ENCODE measurements around the gene EFNA4. TPM values are rescaled to one million over a fixed set of nuclear protein-coding genes. Genes with fewer than 3 reads are reported as not detected.

EFNA4 gene
- total RNA-seq, 1 experiment from 2014 or later, result 11.8 TPM

GRCh38 chr1:155105604-155106011, 42.1 kb downstream of the EFNA4 start:
- no peak overlapping the region for H2BK5ac ChIP-seq (ENCODE audit: insufficient read length, low read length)
- Mint-ChIP-seq H3K4me1 (no peaks in the 10 kb centered on the region), H3K4me3 (no peak overlapping the region), H3K36me3 (ENCODE audit: insufficient read depth in 1 of 3, low read depth in 3 of 3) (no peaks in the 10 kb centered on the region), H3K27ac (no peak overlapping the region), H3K9me3 (no peaks in the 10 kb centered on the region), H3K27me3 (ENCODE audit: low read depth) (peaks cover 53% of the 10 kb centered on the region)
- no peak overlapping the region for H2BK120ac ChIP-seq (ENCODE audit: low read depth, low read length, poor library complexity, severe bottlenecking)
- H3K23me2 ChIP-seq (ENCODE audit: insufficient read length, low read depth, low read length, poor library complexity, severe bottlenecking), result no peaks in the 10 kb centered on the region
- TF ChIP-seq CTCF (conservative IDR thresholded peaks at IDR 0.05), result no peak
- H4K5ac ChIP-seq (ENCODE audit: insufficient read length, low read depth, low read length), result no peak overlapping the region
- no peak overlapping the region for H3K27ac ChIP-seq (ENCODE audit: insufficient read length, low read depth, low read length)
- H4K91ac ChIP-seq (ENCODE audit: insufficient read length, low read depth, low read length), result no peak overlapping the region
- no peak overlapping the region for H2AK5ac ChIP-seq (ENCODE audit: insufficient read length, low read length)
- no peak overlapping the region for H2BK15ac ChIP-seq (ENCODE audit: low read depth, low read length)
- no peak overlapping the region for H3K56ac ChIP-seq (ENCODE audit: insufficient read length, low read depth, low read length)
- no peak overlapping the region for H4K8ac ChIP-seq (replicated peaks; ENCODE audit: insufficient read length, low read depth, low read length)
- H3K9me3 ChIP-seq (ENCODE audit: control insufficient read depth, low read depth, low read length), result no peaks in the 10 kb centered on the region
- H2AFZ ChIP-seq (ENCODE audit: low read length), result no peak overlapping the region
- H3K27me3 ChIP-seq (ENCODE audit: insufficient read depth, low read length), result no peaks in the 10 kb centered on the region
- H3K4ac ChIP-seq (ENCODE audit: low read depth, low read length), result no peak overlapping the region
- no peak overlapping the region for H2BK20ac ChIP-seq (ENCODE audit: low read depth, low read length, poor library complexity, severe bottlenecking)
- H3K14ac ChIP-seq (ENCODE audit: insufficient read depth, low read length), result no peak overlapping the region
- no peaks in the 10 kb centered on the region for H3K79me1 ChIP-seq (ENCODE audit: insufficient read depth, low read depth, low read length, poor library complexity, severe bottlenecking)
- H3K4me1 ChIP-seq (ENCODE audit: insufficient read depth, low read length), result no peaks in the 10 kb centered on the region
- no peak for DNase-seq
- no CpG with 5 or more reads among the region's 7 CpGs for WGBS (ENCODE audit: extremely low coverage, insufficient read length, low lambda C conversion rate)
- H4K20me1 ChIP-seq (ENCODE audit: control insufficient read depth, insufficient read depth, insufficient read length), result no peaks in the 10 kb centered on the region
- no peak overlapping the region for H3T11ph ChIP-seq (ENCODE audit: low read length)
- no peak overlapping the region for H2BK12ac ChIP-seq (ENCODE audit: insufficient read length, low read depth, low read length)
- no peak overlapping the region for H3K18ac ChIP-seq (ENCODE audit: insufficient read length, low read depth, low read length)
- H3K9ac ChIP-seq (ENCODE audit: extremely low read depth, insufficient read length, low read length), result no peak overlapping the region
- H3K79me2 ChIP-seq (ENCODE audit: insufficient read depth, low read length), result no peaks in the 10 kb centered on the region
- H3K23ac ChIP-seq (ENCODE audit: insufficient read length, low read depth, low read length), result no peak overlapping the region
- H3K4me2 ChIP-seq (ENCODE audit: insufficient read depth, insufficient read length, low read length), result no peak overlapping the region

All from H9 (cell line).